ENCODE results near the gene GNL3.
"Not testable (repeated sequence)": the region's sequence is repeated elsewhere in the genome, so short reads cannot be mapped to it uniquely, and the experiment has no call there.

Gene GNL3

DNA sequence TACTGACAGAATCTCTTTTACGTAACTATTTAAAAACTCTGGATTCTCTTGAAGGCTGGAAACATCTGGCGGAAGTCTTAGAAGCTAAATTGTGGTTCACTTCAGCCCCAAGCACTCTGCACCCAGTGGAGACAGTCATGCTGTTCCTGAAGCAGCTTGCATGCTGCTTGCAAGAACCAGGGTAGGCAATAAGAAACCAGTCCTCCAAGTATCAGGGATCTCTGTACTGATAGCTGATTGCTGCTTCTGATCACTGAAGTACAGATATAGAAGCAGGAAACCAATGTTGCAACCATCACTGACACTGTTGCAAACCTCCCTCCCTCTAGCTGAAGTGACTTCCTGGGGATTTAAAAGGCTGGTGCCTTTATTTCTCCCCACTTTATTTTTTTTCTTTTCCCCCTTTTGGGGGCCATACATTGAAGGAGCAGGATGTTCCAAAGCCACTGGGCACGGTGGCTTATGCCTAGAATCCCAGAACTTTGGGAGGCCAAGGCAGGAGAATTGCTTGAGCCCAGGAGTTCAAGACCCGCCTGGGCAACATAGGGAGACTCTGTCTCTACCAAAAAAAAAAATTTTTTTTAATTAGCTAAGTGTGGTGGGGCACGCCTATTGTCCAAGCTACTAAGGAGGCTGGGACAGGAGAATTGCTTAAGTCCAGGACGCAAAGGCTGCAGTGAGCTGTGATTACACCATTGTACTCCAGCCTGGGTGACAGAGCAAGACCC is 35.3 kb downstream of the GNL3 start:
- DNase-seq (ENCODE audit: low read depth), result no peak

GRCh38 chr3:52721730-52722008 is 35.8 kb downstream of the GNL3 start:
- no peak for DNase-seq (ENCODE audit: low read depth)

DNA sequence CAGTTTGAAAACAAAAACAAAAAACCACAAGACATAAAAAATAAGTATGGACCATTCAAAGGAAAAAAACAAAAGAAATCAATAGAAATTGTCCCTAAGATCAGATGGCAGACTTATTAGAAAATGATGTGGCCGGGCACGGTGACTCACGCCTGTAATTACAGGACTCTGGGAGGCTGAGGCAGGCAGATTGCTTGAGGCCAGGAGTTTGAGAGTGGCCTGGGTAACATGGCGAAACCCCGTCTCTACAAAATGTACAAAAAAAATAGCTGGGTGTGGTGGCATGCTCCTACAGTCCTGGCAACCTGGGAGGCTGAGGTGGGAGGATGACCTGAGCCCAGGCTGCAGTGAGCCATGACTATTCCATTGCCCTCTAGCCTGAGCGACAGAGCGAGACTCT is 36.7 kb downstream of the GNL3 start:
- no peak for DNase-seq (ENCODE audit: low read depth)

DNA sequence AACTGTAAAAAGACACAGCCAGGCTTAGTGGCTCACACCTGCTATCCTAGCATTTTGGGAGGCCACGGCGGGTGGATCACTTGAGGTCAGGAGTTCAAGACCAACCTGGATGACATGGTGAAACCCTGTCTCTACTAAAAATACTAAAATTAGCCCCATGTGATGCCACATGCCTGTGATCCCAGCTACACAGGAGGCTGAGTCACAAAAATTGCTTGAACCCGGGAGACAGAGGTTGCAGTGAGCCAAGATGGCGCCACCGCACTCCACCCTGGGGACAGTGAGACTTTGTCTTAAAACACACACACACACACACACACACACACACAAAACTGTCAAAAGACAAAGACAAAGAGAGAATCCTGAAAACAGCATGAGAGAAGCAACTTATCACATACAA is 38.1 kb downstream of the GNL3 start:
- no peak for DNase-seq (ENCODE audit: low read depth)

DNA sequence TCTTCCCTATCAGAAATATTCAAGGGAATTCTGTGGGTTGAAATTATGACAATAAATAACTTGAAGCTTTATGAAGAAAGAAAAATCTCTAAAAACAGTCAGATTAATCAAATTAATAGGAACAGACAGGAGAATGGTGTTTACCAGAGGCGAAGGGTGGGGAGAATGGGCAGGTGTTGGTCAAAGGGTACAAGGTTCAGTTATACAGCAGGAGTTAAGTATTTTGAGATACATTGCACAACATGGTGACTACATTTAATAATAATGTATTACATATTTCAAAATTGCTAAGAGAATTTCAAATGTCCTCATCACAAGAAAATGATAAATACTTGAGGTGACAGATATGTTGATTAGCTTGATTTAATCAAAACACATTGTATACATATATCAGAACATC is 38.7 kb downstream of the GNL3 start:
- DNase-seq (ENCODE audit: low read depth), result no peak

GRCh38 chr3:52728753-52729152 is 42.9 kb downstream of the GNL3 start:
- not testable (repeated sequence) for DNase-seq (ENCODE audit: low read depth)

- no peak for DNase-seq (ENCODE audit: low read depth)
Measured at GRCh38 chr3:52730681-52731080, 44.8 kb downstream of the GNL3 start.

- no peak for DNase-seq (ENCODE audit: low read depth)
Measured at GRCh38 chr3:52731590-52731989, 45.8 kb downstream of the GNL3 start.

DNA sequence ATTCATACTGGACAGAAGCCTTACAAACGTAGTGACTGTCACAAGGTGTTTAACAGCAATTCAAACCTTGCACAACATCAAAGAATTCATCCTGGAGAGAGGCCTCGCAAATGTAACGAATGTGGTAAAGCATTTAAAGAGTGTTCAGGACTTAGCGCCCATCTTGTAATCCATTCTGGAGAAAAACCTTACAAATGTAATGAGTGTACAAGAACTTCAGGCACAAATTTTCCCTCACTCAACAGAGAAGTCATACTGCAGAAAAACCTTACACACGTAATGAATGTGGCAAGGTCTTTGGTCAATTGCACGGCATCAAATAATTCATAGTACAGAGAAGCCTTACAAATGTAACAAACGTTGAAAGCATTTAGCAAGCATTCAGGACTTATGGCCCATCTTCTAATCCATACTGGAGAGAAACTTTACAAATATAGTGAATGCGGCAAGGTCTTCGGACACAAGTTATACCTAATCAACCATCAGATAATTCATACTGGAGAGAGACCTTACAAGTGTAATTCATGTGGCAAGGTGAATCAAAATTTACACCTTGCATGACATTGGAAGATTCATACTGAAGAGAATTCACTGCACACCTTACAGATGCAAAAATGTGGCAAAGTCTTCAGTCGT is 47.5 kb downstream of the GNL3 start:
- no peak for DNase-seq (ENCODE audit: low read depth)

DNA sequence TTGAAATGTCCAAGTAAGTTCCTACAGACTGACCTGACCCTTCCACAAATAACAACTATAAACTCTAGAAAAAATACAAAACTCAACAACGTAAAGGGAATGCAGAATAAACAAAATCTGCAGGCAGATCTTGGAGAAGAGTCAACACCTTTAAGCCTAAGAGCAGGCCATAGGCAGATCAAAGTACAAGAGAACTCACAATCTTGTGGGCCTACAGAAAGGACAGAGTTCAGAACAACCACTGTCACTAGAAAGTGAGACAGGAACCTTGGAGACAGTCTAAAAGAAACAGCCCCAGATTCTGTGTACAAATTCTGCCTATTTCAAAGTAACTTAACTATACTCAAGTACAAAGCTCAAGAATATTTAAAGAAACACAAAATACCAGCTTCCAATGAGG is 53.9 kb downstream of the GNL3 start:
- DNase-seq (ENCODE audit: low read depth), result no peak

DNA sequence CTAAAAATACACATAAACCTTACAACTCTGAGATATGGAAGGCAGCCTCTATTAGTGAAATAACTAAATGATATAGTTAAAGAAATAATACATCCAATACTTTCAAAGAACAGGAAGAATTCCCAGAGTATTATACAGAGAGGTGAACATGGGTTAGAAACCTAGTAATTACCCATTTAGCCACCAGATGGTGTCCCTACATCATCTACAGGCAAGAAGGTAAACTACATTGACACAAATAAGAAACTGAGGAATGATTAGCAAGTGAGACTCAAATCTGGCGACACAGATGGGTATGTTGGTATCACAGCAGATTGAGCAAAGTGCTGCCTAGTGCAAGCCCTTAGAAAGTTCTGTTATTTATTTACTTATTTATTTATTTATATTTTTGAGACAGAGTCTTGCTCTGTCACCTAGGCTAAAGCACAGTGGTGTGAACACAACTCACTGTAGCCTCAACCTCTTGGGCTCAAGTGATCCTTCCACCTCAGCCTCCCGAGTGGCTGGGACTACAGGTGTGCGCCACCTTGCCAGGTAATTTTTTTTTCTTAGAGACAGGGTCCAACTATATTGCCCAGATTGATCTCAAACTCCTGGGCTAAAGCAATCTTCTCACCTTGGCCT is 56.7 kb downstream of the GNL3 start:
- no peak for DNase-seq (ENCODE audit: low read depth)

DNA sequence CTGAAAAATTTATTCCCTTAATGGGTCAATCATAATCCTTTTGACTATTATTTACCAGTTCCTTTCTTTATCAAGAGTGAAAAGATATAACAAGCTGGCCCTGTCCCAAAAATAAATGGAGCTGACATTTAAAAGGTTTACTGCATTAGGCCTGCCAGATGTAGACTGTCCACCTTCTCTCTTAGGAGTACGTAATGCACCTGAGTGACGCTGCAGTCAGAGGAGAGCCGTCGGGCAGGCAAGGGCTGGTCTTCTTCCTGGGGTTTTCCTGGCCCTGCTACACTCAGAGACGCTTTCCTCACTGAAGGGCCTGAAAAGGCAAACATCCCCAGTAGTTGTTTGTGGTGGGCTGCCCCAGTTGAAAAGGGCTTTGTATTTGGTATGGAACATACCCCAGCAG is 57.3 kb downstream of the GNL3 start:
- no peak for DNase-seq (ENCODE audit: low read depth)

DNA sequence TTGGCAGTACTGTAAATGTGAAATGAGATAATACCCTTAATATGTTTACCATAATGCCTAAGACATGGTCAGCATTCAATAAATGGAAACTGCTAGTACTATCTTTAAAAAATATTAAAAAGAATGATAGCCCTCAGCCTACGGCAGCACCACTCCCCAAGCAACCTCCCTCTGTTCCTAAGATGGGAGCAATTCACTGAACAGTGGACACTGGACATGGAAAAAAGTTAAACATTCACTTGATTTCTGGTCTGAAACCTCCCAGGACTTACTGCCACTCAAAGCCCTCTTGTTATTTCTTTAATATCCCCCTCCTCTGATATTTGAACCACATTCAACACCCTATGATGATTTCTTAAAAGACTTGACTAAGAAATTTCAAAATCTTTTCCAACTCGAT is 57.9 kb downstream of the GNL3 start:
- no peak for DNase-seq (ENCODE audit: low read depth)

Data from T follicular helper cell (primary cell).